ENCODE results near the gene PLRG1.

The PLRG1 gene

DNA sequence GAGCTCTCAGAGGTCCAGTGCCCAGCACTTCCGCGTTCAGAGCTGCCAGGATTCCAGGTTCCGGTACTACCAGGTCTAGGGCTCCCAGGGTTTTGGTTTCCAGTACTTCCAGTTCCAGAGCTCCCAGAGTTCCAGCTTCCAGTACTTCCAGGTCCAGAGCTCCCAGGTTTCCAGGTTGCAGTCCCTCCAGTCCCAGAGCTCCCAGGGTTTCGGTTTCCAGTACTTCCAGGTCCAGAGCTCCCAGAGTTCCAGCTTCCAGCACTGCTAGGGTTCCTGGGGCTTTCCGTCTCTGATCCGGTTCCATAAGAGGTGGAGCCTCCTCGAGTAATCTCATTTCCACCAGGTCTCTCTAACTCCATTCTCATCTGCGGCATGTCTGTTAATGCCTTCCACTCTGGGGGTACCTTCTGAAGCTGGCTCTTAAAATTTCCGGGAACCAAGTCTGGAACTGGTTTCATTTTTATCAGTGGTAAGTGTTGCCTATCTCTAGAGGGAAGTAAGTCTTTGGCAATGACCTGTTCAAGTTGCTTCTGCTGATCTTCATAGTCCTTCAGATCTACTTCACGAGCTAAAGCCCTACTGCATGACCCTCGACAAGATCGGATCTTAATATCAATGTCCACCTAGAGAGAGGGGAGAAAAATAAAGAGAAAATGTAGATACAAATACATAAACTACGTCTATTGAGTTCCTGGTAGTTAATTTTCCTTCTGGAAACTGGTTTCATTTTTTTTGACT is 36.3 kb upstream of the PLRG1 start:
- Histone ChIP-seq H3K27ac (ENCODE audit: low read depth, low read length) (no peak overlapping the region), H3K4me3 (ENCODE audit: low read length) (no peak overlapping the region), H3K4me1 (ENCODE audit: insufficient read depth, low read length) (0 out of 2 replicates have a peak, but pooled peaks cover 3% of the 10 kb centered on the region), H3K9ac (ENCODE audit: low read depth, low read length) (no peak overlapping the region), H3K9me3 (ENCODE audit: insufficient read depth, low read depth, low read length) (no peaks in the 10 kb centered on the region), H3K36me3 (ENCODE audit: insufficient read depth, low read length) (no peaks in the 10 kb centered on the region), H3K27me3 (ENCODE audit: insufficient read depth, low read length) (no peaks in the 10 kb centered on the region)
- WGBS = 92% methylated on average over 12 of the region's 13 CpGs

- 94% methylated on average over 10 of the region's 10 CpGs for WGBS
- no peaks in the 10 kb centered on the region for H3K36me3 ChIP-seq (ENCODE audit: insufficient read depth, low read length)
- no peaks in the 10 kb centered on the region for H3K9me3 ChIP-seq (ENCODE audit: insufficient read depth, low read depth, low read length)
- H3K9ac ChIP-seq (ENCODE audit: low read depth, low read length) = no peak overlapping the region
- no peaks in the 10 kb centered on the region for H3K27me3 ChIP-seq (ENCODE audit: insufficient read depth, low read length)
- no peak overlapping the region for H3K27ac ChIP-seq (ENCODE audit: low read depth, low read length)
- no peaks in the 10 kb centered on the region for H3K4me1 ChIP-seq (ENCODE audit: insufficient read depth, low read length)
- no peak overlapping the region for H3K4me3 ChIP-seq (ENCODE audit: low read length)
Measured at GRCh38 chr4:154585369-154586018, 35.3 kb upstream of the PLRG1 start.

- no peaks in the 10 kb centered on the region for H3K4me1 ChIP-seq (ENCODE audit: insufficient read depth, low read length)
- no peaks in the 10 kb centered on the region for H3K36me3 ChIP-seq (ENCODE audit: insufficient read depth, low read length)
- no peaks in the 10 kb centered on the region for H3K9me3 ChIP-seq (ENCODE audit: insufficient read depth, low read depth, low read length)
- 93% methylated on average over 5 of the region's 5 CpGs for WGBS
- no peak overlapping the region for H3K9ac ChIP-seq (ENCODE audit: low read depth, low read length)
- H3K27me3 ChIP-seq (ENCODE audit: insufficient read depth, low read length) = no peaks in the 10 kb centered on the region
- H3K4me3 ChIP-seq (ENCODE audit: low read length) = no peak overlapping the region
- H3K27ac ChIP-seq (ENCODE audit: low read depth, low read length) = no peak overlapping the region
Measured at GRCh38 chr4:154584259-154584658, 34.1 kb upstream of the PLRG1 start.

DNA sequence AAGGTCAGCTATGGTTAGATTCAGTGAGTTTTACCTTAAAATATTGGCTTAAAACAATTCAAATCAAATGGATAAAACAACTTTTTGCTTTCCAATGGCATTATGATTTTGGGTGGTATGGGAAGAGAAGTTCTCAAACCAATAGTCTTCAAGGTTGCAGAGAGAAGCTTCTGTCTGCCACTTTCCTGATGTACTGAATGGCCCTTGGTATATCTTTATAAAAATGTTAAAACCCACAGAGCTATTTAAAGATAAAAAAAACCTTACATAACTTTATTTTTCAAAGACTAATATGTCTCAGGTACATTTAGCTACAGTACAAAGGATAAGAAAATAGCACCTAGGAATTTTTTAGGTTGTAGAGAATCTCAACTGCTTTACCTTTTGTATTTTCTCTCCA is 33.5 kb upstream of the PLRG1 start:
- Histone ChIP-seq H3K4me1 (ENCODE audit: insufficient read depth, low read length) (no peaks in the 10 kb centered on the region), H3K4me3 (ENCODE audit: low read length) (no peak overlapping the region), H3K27me3 (ENCODE audit: insufficient read depth, low read length) (no peaks in the 10 kb centered on the region), H3K9me3 (ENCODE audit: insufficient read depth, low read depth, low read length) (no peaks in the 10 kb centered on the region), H3K36me3 (ENCODE audit: insufficient read depth, low read length) (no peaks in the 10 kb centered on the region), H3K27ac (ENCODE audit: low read depth, low read length) (no peak overlapping the region), H3K9ac (ENCODE audit: low read depth, low read length) (no peak overlapping the region)

DNA sequence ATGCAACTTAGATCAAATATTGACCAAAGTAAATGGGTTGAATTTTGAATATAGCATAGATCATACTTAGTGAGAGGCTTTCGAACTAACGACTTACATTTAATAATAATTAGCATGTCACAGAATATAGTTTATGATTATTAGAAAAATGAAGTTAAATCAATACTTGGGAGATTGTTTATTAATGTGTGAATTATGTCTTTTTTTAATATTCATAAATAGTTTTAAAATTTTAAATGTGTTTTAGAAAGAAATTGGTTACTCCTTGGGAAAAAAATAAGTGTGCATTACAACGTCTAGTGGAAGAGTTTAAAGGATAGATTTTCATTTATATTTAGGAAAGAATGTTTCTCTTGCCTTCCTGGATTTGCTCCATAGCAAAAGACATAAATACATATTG is 33.0 kb upstream of the PLRG1 start:
- Histone ChIP-seq H3K27me3 (ENCODE audit: insufficient read depth, low read length) (no peaks in the 10 kb centered on the region), H3K36me3 (ENCODE audit: insufficient read depth, low read length) (no peaks in the 10 kb centered on the region), H3K9me3 (ENCODE audit: insufficient read depth, low read depth, low read length) (no peaks in the 10 kb centered on the region), H3K27ac (ENCODE audit: low read depth, low read length) (no peak overlapping the region), H3K9ac (ENCODE audit: low read depth, low read length) (no peak overlapping the region), H3K4me1 (ENCODE audit: insufficient read depth, low read length) (no peaks in the 10 kb centered on the region), H3K4me3 (ENCODE audit: low read length) (no peak overlapping the region)
- WGBS = 85% methylated on average over 1 of the region's 3 CpGs

GRCh38 chr4:154582723-154583122 is 32.5 kb upstream of the PLRG1 start:
- Histone ChIP-seq H3K9ac (ENCODE audit: low read depth, low read length) (no peak overlapping the region), H3K27me3 (ENCODE audit: insufficient read depth, low read length) (no peaks in the 10 kb centered on the region), H3K36me3 (ENCODE audit: insufficient read depth, low read length) (no peaks in the 10 kb centered on the region), H3K4me1 (ENCODE audit: insufficient read depth, low read length) (no peaks in the 10 kb centered on the region), H3K4me3 (ENCODE audit: low read length) (no peak overlapping the region), H3K27ac (ENCODE audit: low read depth, low read length) (no peak overlapping the region), H3K9me3 (ENCODE audit: insufficient read depth, low read depth, low read length) (no peaks in the 10 kb centered on the region)
- 63% methylated on average over 2 of the region's 2 CpGs for WGBS

DNA sequence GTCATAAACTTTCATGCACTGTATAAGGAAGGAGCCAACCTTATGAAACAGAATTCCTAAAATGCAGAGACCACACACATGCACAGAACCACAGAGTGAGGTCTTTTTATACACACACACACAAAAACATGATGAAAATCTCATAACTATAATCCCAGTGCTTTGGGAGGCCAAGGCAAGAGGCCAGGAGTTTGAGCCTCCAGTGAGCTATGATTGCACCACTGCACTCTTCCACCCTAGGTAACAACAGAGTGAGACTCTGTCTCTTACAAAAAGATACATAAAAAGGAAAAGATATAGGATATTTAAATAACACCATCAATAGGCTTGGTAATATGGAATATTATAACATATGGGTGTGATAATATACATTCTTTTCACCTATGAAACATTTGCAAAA is 29.7 kb upstream of the PLRG1 start:
- H3K4me3 ChIP-seq (ENCODE audit: low read length) = no peak overlapping the region
- H3K9ac ChIP-seq (ENCODE audit: low read depth, low read length) = no peak overlapping the region
- H3K4me1 ChIP-seq (ENCODE audit: insufficient read depth, low read length) = no peaks in the 10 kb centered on the region
- no peak overlapping the region for H3K27ac ChIP-seq (ENCODE audit: low read depth, low read length)
- no peaks in the 10 kb centered on the region for H3K27me3 ChIP-seq (ENCODE audit: insufficient read depth, low read length)
- no peaks in the 10 kb centered on the region for H3K9me3 ChIP-seq (ENCODE audit: insufficient read depth, low read depth, low read length)
- no peaks in the 10 kb centered on the region for H3K36me3 ChIP-seq (ENCODE audit: insufficient read depth, low read length)

GRCh38 chr4:154578919-154579318 is 28.7 kb upstream of the PLRG1 start:
- Histone ChIP-seq H3K9ac (ENCODE audit: low read depth, low read length) (no peak overlapping the region), H3K4me1 (ENCODE audit: insufficient read depth, low read length) (no peaks in the 10 kb centered on the region), H3K9me3 (ENCODE audit: insufficient read depth, low read depth, low read length) (no peaks in the 10 kb centered on the region), H3K27me3 (ENCODE audit: insufficient read depth, low read length) (no peaks in the 10 kb centered on the region), H3K36me3 (ENCODE audit: insufficient read depth, low read length) (no peaks in the 10 kb centered on the region), H3K4me3 (ENCODE audit: low read length) (no peak overlapping the region), H3K27ac (ENCODE audit: low read depth, low read length) (no peak overlapping the region)
- 100% methylated on average over 1 of the region's 1 CpG for WGBS

DNA sequence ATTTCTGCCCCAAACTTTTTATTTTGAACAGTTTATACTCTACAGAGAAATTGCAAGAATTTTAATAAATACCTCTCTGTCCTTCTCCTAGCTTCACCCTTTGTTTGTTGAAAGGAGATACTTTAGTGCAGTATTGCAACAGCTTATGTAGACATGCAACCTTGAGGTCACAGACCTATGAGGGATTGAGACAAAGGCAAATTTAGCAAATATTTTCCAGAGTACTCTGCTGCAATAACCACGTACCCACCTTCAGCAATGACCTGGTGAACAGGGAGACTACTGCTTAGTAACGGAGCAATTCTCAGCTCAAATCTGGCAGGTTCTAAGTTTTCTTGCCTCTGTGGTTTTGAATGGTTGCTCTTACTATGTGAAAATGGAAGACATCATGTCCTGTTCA is 27.1 kb upstream of the PLRG1 start:
- 99% methylated on average over 2 of the region's 2 CpGs for WGBS
- Histone ChIP-seq H3K4me3 (ENCODE audit: low read length) (no peak overlapping the region), H3K4me1 (ENCODE audit: insufficient read depth, low read length) (no peaks in the 10 kb centered on the region), H3K9me3 (ENCODE audit: insufficient read depth, low read depth, low read length) (no peaks in the 10 kb centered on the region), H3K36me3 (ENCODE audit: insufficient read depth, low read length) (no peaks in the 10 kb centered on the region), H3K9ac (ENCODE audit: low read depth, low read length) (no peak overlapping the region), H3K27me3 (ENCODE audit: insufficient read depth, low read length) (no peaks in the 10 kb centered on the region), H3K27ac (ENCODE audit: low read depth, low read length) (no peak overlapping the region)

DNA sequence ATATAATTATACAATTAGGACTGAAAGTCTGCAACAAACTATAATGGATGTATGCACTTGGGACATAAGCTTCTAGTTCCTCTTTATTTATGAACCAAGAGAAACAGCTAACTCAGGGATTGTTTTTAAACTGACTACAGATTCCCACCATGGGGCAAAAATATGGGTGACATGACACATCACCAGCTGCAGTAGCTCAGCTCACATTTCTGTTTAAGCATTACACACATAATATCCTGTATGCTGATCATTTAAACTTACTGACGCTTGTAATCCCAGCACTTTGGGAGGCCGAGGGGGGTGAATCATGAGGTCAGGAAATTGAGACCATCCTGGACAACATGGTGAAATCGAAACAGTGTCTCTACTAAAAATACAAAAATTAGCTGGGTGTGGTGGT is 24.1 kb upstream of the PLRG1 start:
- H3K27ac ChIP-seq (ENCODE audit: low read depth, low read length) = no peak overlapping the region
- no peaks in the 10 kb centered on the region for H3K27me3 ChIP-seq (ENCODE audit: insufficient read depth, low read length)
- H3K9me3 ChIP-seq (ENCODE audit: insufficient read depth, low read depth, low read length) = no peaks in the 10 kb centered on the region
- no peak overlapping the region for H3K4me3 ChIP-seq (ENCODE audit: low read length)
- H3K36me3 ChIP-seq (ENCODE audit: insufficient read depth, low read length) = no peaks in the 10 kb centered on the region
- WGBS = 94% methylated on average over 3 of the region's 3 CpGs
- H3K4me1 ChIP-seq (ENCODE audit: insufficient read depth, low read length) = no peaks in the 10 kb centered on the region
- no peak overlapping the region for H3K9ac ChIP-seq (ENCODE audit: low read depth, low read length)

- no peaks in the 10 kb centered on the region for H3K27me3 ChIP-seq (ENCODE audit: insufficient read depth, low read length)
- H3K9me3 ChIP-seq (ENCODE audit: insufficient read depth, low read depth, low read length) = no peaks in the 10 kb centered on the region
- H3K9ac ChIP-seq (ENCODE audit: low read depth, low read length) = no peak overlapping the region
- H3K36me3 ChIP-seq (ENCODE audit: insufficient read depth, low read length) = no peaks in the 10 kb centered on the region
- WGBS = 86% methylated on average over 5 of the region's 5 CpGs
- no peak overlapping the region for H3K27ac ChIP-seq (ENCODE audit: low read depth, low read length)
- no peak overlapping the region for H3K4me3 ChIP-seq (ENCODE audit: low read length)
- no peaks in the 10 kb centered on the region for H3K4me1 ChIP-seq (ENCODE audit: insufficient read depth, low read length)
Measured at GRCh38 chr4:154573190-154573870, 23.1 kb upstream of the PLRG1 start.
